ENCODE results near the gene C2orf42.

GRCh38 chr2:70233926-70234325 lies 43.1 kb upstream of the C2orf42 start:
- TF ChIP-seq, protein P1, sequence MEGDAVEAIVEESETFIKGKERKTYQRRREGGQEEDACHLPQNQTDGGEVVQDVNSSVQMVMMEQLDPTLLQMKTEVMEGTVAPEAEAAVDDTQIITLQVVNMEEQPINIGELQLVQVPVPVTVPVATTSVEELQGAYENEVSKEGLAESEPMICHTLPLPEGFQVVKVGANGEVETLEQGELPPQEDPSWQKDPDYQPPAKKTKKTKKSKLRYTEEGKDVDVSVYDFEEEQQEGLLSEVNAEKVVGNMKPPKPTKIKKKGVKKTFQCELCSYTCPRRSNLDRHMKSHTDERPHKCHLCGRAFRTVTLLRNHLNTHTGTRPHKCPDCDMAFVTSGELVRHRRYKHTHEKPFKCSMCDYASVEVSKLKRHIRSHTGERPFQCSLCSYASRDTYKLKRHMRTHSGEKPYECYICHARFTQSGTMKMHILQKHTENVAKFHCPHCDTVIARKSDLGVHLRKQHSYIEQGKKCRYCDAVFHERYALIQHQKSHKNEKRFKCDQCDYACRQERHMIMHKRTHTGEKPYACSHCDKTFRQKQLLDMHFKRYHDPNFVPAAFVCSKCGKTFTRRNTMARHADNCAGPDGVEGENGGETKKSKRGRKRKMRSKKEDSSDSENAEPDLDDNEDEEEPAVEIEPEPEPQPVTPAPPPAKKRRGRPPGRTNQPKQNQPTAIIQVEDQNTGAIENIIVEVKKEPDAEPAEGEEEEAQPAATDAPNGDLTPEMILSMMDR (IDR thresholded peaks at IDR 0.05; ENCODE audit: low read depth, low read length) = no peak
- TF ChIP-seq POLR2A (IDR thresholded peaks at IDR 0.05; ENCODE audit: extremely low read depth, insufficient read length) = no peak
- TF ChIP-seq, protein P2, sequence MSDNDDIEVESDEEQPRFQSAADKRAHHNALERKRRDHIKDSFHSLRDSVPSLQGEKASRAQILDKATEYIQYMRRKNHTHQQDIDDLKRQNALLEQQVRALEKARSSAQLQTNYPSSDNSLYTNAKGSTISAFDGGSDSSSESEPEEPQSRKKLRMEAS (IDR thresholded peaks at IDR 0.05; ENCODE audit: low read depth, low read length) = no peak
- no peak for TF ChIP-seq MYC (IDR thresholded peaks at IDR 0.05; ENCODE audit: low read depth, low read length)

Data from NB4 (cell line).